HepG2 (cell line): Measurements from ENCODE around the gene PREX1. TPM values are rescaled to one million over a fixed set of nuclear protein-coding genes. Genes with fewer than 3 reads are reported as not detected.

Experiments used
- ATAC-seq: fragments of 200-7000 bp; cut with Tn5 transposase; 3 replicates; pipeline ENCODE4 v1.9.1; 2020; ENCODE audit warnings: mild to moderate bottlenecking, moderate library complexity
- BruUV-seq: library from RNA; stranded (reverse); fragments of 400-500 nt; replicated peaks from 2 replicates; lab custom pipeline; 2021; lab: Mats Ljungman, UMichigan
- CTCF ChIA-PET: fragments of 300-600 bp; formaldehyde crosslinking; extraction: SDS; loops from one replicate; lab custom pipeline; 2021; ENCODE audit warnings: low total read pairs, inconsistent platforms, low intra/inter-chr PET ratio; lab: Yijun Ruan, JAX
- POLR2A ChIA-PET: fragments of 350-600 bp; sonication (Branson Sonifier 250); formaldehyde crosslinking; loops from one replicate; lab custom pipeline; 2020; ENCODE audit warnings: antibody characterized with exemption, inconsistent platforms; lab: Yijun Ruan, JAX
- DNase-seq: peaks from one replicate; pipeline ENCODE4 v3.0.0-alpha.2; 2015; ENCODE audit warnings: low spot score
- FAIRE-seq: peaks from 3 replicates; lab custom pipeline; 2011; peaks lifted over from hg19 to GRCh38; lab: Jason Lieb, UNC
- H2AFZ ChIP-seq: one replicate; pipeline ENCODE4 v1.6.1; 2011; ENCODE audit warnings: low read length, inconsistent platforms
- H3K27ac ChIP-seq: fragments of 300-600 bp; 3 replicates; pipeline ENCODE4 v1.8.0; 2011; ENCODE audit warnings: mixed run types, mild to moderate bottlenecking, mixed read lengths, low read length, inconsistent platforms; ENCODE audit not compliant: insufficient read depth; ENCODE audit errors: extremely low read length
- H3K27me3 ChIP-seq, 2 experiments: fragments of 200-600 bp in 1 of 2; 2 replicates in 1 of 2; 3 replicates in 1 of 2; pipeline versions ENCODE4 v1.6.0 to v1.8.0; 2011; ENCODE audit warnings: low read length in 2 of 2, mild to moderate bottlenecking in 2 of 2, moderate library complexity in 2 of 2, inconsistent platforms in 1 of 2; ENCODE audit not compliant: insufficient read depth in 2 of 2, control insufficient read depth in 1 of 2
- H3K36me3 ChIP-seq, 2 experiments: fragments of 200-600 bp in 1 of 2; replicated peaks in 1 of 2; 2 replicates in 1 of 2; 3 replicates in 1 of 2; pipeline versions ENCODE4 v1.5.1 to v1.8.0; 2011; ENCODE audit warnings: low read length in 2 of 2, inconsistent platforms in 1 of 2; ENCODE audit not compliant: insufficient read depth in 2 of 2, control insufficient read depth in 1 of 2
- H3K4me1 ChIP-seq: 2 replicates; pipeline ENCODE4 v1.5.1; 2012; ENCODE audit warnings: low read length, inconsistent platforms; ENCODE audit not compliant: insufficient read depth
- H3K4me2 ChIP-seq: 2 replicates; pipeline ENCODE4 v1.6.0; 2011; ENCODE audit warnings: low read depth, low read length, inconsistent platforms
- H3K4me3 ChIP-seq, 3 experiments: fragments of 200-600 bp in 1 of 3; sonication (generic), shearing (Covaris generic) in 1 of 3; replicated peaks in 1 of 3; 2 replicates each; pipeline ENCODE4 v1.5.1; 2011 to 2016; ENCODE audit warnings: low read length in 3 of 3, inconsistent platforms in 2 of 3, low read depth in 2 of 3, mild to moderate bottlenecking in 2 of 3, control low read depth in 1 of 3, mixed read lengths in 1 of 3; ENCODE audit not compliant: insufficient read depth in 1 of 3
- H3K79me2 ChIP-seq: one replicate; pipeline ENCODE4 v1.6.1; 2011; ENCODE audit warnings: low read length, inconsistent platforms; ENCODE audit not compliant: insufficient read depth
- H3K9ac ChIP-seq: 2 replicates; pipeline ENCODE4 v1.6.0; 2011; ENCODE audit warnings: mild to moderate bottlenecking, low read depth, low read length, inconsistent platforms; ENCODE audit not compliant: insufficient read depth
- H3K9me3 ChIP-seq: 2 replicates; pipeline ENCODE4 v1.5.1; 2012; ENCODE audit warnings: mild to moderate bottlenecking, low read length
- H4K20me1 ChIP-seq: 2 replicates; pipeline ENCODE4 v1.6.0; 2011; ENCODE audit warnings: inconsistent platforms, mild to moderate bottlenecking, low read length, moderate library complexity; ENCODE audit not compliant: insufficient read depth
- NFYB ChIP-seq: sonication (generic); formaldehyde crosslinking; IDR thresholded peaks from 2 replicates; pipeline ENCODE4 v1.4.0; 2020; ENCODE audit warnings: missing genetic modification reagents
- RARA ChIP-seq: IDR thresholded peaks from 2 replicates; pipeline ENCODE4 v1.6.1; 2016; ENCODE audit warnings: missing genetic modification reagents, missing compliant biosample characterization
- ZBTB42 ChIP-seq: sonication (generic); formaldehyde crosslinking; IDR thresholded peaks from 2 replicates; pipeline ENCODE4 v1.5.0; 2020; ENCODE audit warnings: mild to moderate bottlenecking, missing genetic modification reagents
- ZFP90 ChIP-seq: sonication (generic); formaldehyde crosslinking; IDR thresholded peaks from 2 replicates; pipeline ENCODE4 v1.8.0; 2022; ENCODE audit warnings: missing genetic modification reagents, mild to moderate bottlenecking, inconsistent platforms, borderline replicate concordance
- ZNF7 ChIP-seq: IDR thresholded peaks from 2 replicates; pipeline ENCODE4 v1.6.1; 2016; ENCODE audit warnings: missing biosample characterization, missing genetic modification reagents
- WGBS: methylation state at CpG from one replicate; pipeline ENCODE4 v1.1.6; 2017; ENCODE audit warnings: low lambda C conversion rate; 5-methylcytosine and 5-hydroxymethylcytosine counted together
- in situ Hi-C: cut with HindIII; loops from 2 replicates; pipeline ENCODE4 v1.10.0; 2017; ENCODE audit warnings: low pct_unique_long_range_greater_than_20kb; ENCODE audit not compliant: extremely low pct_ligation_motif_present
- intact Hi-C: fragments of 100-400 bp; cut with micrococcal nuclease; formaldehyde crosslinking; loops from one replicate; pipeline ENCODE4 v1.10.0; 2022; ENCODE audit not compliant: unreplicated experiment
- polyA plus RNA-seq, 8 experiments: library from polyadenylated mRNA; depleted of rRNA in 3 of 8; stranded (reverse) in 7 of 8; unstranded in 1 of 8; fragments of >200 nt; fragmentation: Illumina TruSeq in 4 of 8; extraction: Trizol in 4 of 8; gene quantifications; 2 replicates each; pipeline versions ENCODE4 v1.2.1 to v1.2.3, GENCODE V29; 2011 to 2016; ENCODE audit warnings: low read depth in 4 of 8, missing spikeins in 1 of 8, mixed read lengths in 1 of 8; ENCODE audit not compliant: insufficient read depth in 1 of 8
- total RNA-seq, 5 experiments: library from RNA; depleted of rRNA; stranded (reverse); fragments of >200 nt; fragmentation: Illumina TruSeq; extraction: Trizol; gene quantifications; 2 replicates each; pipeline ENCODE4 v1.2.3, GENCODE V29; 2016; ENCODE audit warnings: low read depth in 1 of 5

PREX1 gene
- total and polyA plus RNA-seq, 2 of the 13 experiments (the other 11 are each of a cell fraction or from before 2014, with no cell fraction given), result 0.02 to 0.04 TPM

DNA sequence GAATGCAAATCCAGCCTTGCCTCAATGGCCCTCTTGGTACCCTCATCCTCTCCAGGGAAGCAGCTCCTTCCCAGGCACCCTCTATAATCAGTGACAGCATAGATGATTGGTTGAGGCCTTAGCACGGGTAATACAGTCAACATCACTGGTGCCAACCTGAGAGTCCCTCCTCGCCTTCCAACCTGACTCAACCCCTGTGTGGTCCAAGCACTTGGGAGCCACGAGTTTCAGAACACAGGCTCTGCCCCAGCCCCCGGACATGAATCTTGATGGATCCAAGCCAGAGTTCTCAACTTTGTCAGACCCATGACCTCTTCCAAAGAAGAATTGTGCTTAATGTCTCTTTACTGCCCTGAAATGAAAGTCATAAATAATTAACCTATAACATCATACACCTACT, 213.9 kb downstream of the PREX1 start:
- WGBS, result 20% methylated on average over 4 of the region's 4 CpGs
- no peaks in the 10 kb centered on the region for H3K79me2 ChIP-seq
- no peak for TF ChIP-seq ZFP90 (CRISPR knock-in tag)
- TF ChIP-seq ZNF7 (CRISPR knock-in tag), result no peak
- no peak for TF ChIP-seq NFYB
- no peak for TF ChIP-seq ZBTB42 (CRISPR knock-in tag)
- TF ChIP-seq, all 625 proteins: peak for 0
- Histone ChIP-seq H3K36me3 (no peaks in the 10 kb centered on the region), H3K4me3 (no peak overlapping the region), H2AFZ (no peak overlapping the region), H4K20me1 (no peaks in the 10 kb centered on the region), H3K4me2 (no peak overlapping the region), H3K4me1 (peaks cover 15% of the 10 kb centered on the region), H3K27ac (no peak overlapping the region), H3K27me3 (peaks cover 3% of the 10 kb centered on the region in 2 experiments; a peak in 3 of 5 replicates), H3K9me3 (no peaks in the 10 kb centered on the region), H3K9ac (no peak overlapping the region)
- POLR2A ChIA-PET, result no interaction called here
- DNase-seq (no peak), FAIRE-seq (no peak), ATAC-seq (no peak)
- in situ Hi-C loops (loop anchor here (25.0 kb wide), 1 partner anchor 202 kb away; no protein-coding TSS in a partner anchor), intact Hi-C loops (no loop called here)
- BruUV-seq, result no TSS peak
- CTCF ChIA-PET, result no interaction called here

DNA sequence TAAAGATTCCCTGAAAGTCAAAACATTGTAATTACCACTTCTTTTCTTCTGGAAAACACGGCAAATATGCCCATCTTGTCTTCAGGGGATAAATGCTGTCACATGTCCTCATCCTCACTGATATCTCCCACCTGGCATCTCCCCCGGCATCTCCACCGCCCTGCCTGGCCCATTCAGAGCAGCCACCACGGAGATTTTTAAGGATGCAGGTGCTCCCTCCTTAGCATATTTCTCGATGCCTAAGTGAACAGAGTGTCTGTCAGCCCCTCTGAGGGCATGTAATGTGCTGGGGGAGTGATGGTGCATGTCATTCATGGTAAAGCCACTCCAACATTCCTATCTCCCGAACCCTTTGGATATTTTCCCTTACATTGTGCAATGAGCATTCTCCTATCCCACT, 215.5 kb downstream of the PREX1 start:
- ATAC-seq (no peak), DNase-seq (no peak)
- intact Hi-C loops, result no loop called here
- Histone ChIP-seq H3K4me3 (no peak overlapping the region), H2AFZ (no peak overlapping the region), H3K4me1 (peaks cover 20% of the 10 kb centered on the region), H3K27ac (no peak overlapping the region), H4K20me1 (no peaks in the 10 kb centered on the region)
- TF ChIP-seq RARA, result no peak
- TF ChIP-seq, all 625 proteins: peak for 0
- no peak overlapping the region for H3K4me2 ChIP-seq
- no TSS peak for BruUV-seq
- H3K9ac ChIP-seq, result no peak overlapping the region
- H3K79me2 ChIP-seq, result no peaks in the 10 kb centered on the region
- FAIRE-seq, result no peak
- in situ Hi-C loops, result loop anchor here (25.0 kb wide), 1 partner anchor 200 kb away; no protein-coding TSS in a partner anchor
- H3K9me3 ChIP-seq, result no peaks in the 10 kb centered on the region
- WGBS, result 30% methylated on average over 6 of the region's 6 CpGs
- CTCF ChIA-PET, result no interaction called here
- peaks cover 0 to 2% of the 10 kb centered on the region in 2 experiments; a peak in 3 of 5 replicates for H3K27me3 ChIP-seq
- H3K36me3 ChIP-seq, result no peaks in the 10 kb centered on the region
- POLR2A ChIA-PET, result no interaction called here
